ENCODE data around the gene OR52H1.
"Not testable (repeated sequence)": the region's sequence is repeated elsewhere in the genome, so short reads cannot be mapped to it uniquely, and the experiment has no call there.

Gene OR52H1

GRCh38 chr11:5548440-5548839 is at the start of gene OR52H1:
Gene OR52H1 (minus strand): TSS chr11:5548540. CDS start chr11:5545505, 3,035 bp downstream.
- no peak for DNase-seq

GRCh38 chr11:5597953-5598352 is 49.6 kb upstream of the OR52H1 start:
- DNase-seq: no peak

- no peak for DNase-seq
Observed at GRCh38 chr11:5596607-5597201, 48.4 kb upstream of the OR52H1 start, which contains the start of gene TRIM6. Gene TRIM6 (plus strand): TSS chr11:5596637. CDS start chr11:5596898, 261 bp downstream.

- DNase-seq: no peak
Observed at GRCh38 chr11:5593146-5593545, 44.8 kb upstream of the OR52H1 start.

- no peak for DNase-seq
Observed at GRCh38 chr11:5592615-5593014, 44.3 kb upstream of the OR52H1 start.

- no peak for DNase-seq
Observed at GRCh38 chr11:5591613-5592012, 43.3 kb upstream of the OR52H1 start.

- DNase-seq: not testable (repeated sequence)
Observed at GRCh38 chr11:5589906-5590305, 41.6 kb upstream of the OR52H1 start.

- DNase-seq: not testable (repeated sequence)
Observed at GRCh38 chr11:5584458-5584857, 36.1 kb upstream of the OR52H1 start.

GRCh38 chr11:5581014-5581413 is 32.7 kb upstream of the OR52H1 start:
- no peak for DNase-seq

GRCh38 chr11:5580577-5580976 is 32.2 kb upstream of the OR52H1 start, which contains the start of gene OR52B6:
Gene OR52B6 (plus strand): TSS chr11:5580877. CDS start chr11:5580877, 0 bp downstream.
- no peak for DNase-seq

GRCh38 chr11:5577101-5577500 is 28.8 kb upstream of the OR52H1 start:
- DNase-seq: no peak

GRCh38 chr11:5575152-5575551 is 26.8 kb upstream of the OR52H1 start:
- DNase-seq: no peak

GRCh38 chr11:5574654-5575053 is 26.3 kb upstream of the OR52H1 start:
- DNase-seq: no peak

- DNase-seq: no peak
Observed at GRCh38 chr11:5564259-5565019, 16.1 kb upstream of the OR52H1 start.

- no peak for DNase-seq
Observed at GRCh38 chr11:5557751-5558150, 9.4 kb upstream of the OR52H1 start.

- DNase-seq: no peak
Observed at GRCh38 chr11:5556596-5557188, 8.4 kb upstream of the OR52H1 start.

- DNase-seq: no peak
Observed at GRCh38 chr11:5553343-5553742, 5.0 kb upstream of the OR52H1 start.

GRCh38 chr11:5550440-5551095 is 2.2 kb upstream of the OR52H1 start:
- no peak for DNase-seq

- DNase-seq: no peak
Observed at GRCh38 chr11:5547982-5548381, 358 bp downstream of the OR52H1 start.

GRCh38 chr11:5546457-5546856 is 1.9 kb downstream of the OR52H1 start:
- DNase-seq: no peak

GRCh38 chr11:5541427-5541826 is 6.9 kb downstream of the OR52H1 start:
- DNase-seq: no peak

- DNase-seq: no peak
Observed at GRCh38 chr11:5536482-5536881, 11.9 kb downstream of the OR52H1 start.

GRCh38 chr11:5534046-5534445 is 14.3 kb downstream of the OR52H1 start:
- no peak for DNase-seq

Data from activated CD4-positive, CD25-positive, alpha-beta regulatory T cell treated with anti-CD3 and anti-CD28 coated beads, Interleukin-2, amount 50 U/mL, for 72 hours (primary cell).